Measurements from ENCODE around the gene CRYBB2. TPM values are rescaled to one million over a fixed set of nuclear protein-coding genes. Genes with fewer than 3 reads are reported as not detected.

The CRYBB2 gene
- total and polyA plus RNA-seq, 12 donors, result 0.13 TPM; not detected in 11

GRCh38 chr22:25193130-25193529, 26.3 kb upstream of the CRYBB2 start:
- no peaks in the 10 kb centered on the region for H3K4me1 ChIP-seq
- intact Hi-C loops (cut with DNase I), result no loop called here
- peaks cover 0 to 94% (median 8%) of the 10 kb centered on the region in 9 donors for H3K36me3 ChIP-seq
- no peak for DNase-seq
- TF ChIP-seq CTCF (IDR thresholded peaks at IDR 0.05), result no peak
- H3K27me3 ChIP-seq, result no peaks in the 10 kb centered on the region
- no peak overlapping the region for H3K4me3 ChIP-seq
- no peak overlapping the region for H3K27ac ChIP-seq
- ATAC-seq, result no peak
- H3K9me3 ChIP-seq, result no peaks in the 10 kb centered on the region
- WGBS, 2 donors, result 74 to 92% methylated on average over 4 of the region's 4 CpGs

GRCh38 chr22:25193548-25193947, 25.9 kb upstream of the CRYBB2 start:
- ATAC-seq, result no peak
- 59 to 69% methylated on average over 3 of the region's 3 CpGs for WGBS, 2 donors
- no peaks in the 10 kb centered on the region for H3K27me3 ChIP-seq
- no peak overlapping the region for H3K27ac ChIP-seq
- H3K36me3 ChIP-seq, result peaks cover 0 to 98% (median 8%) of the 10 kb centered on the region in 9 donors
- H3K9me3 ChIP-seq, result no peaks in the 10 kb centered on the region
- intact Hi-C loops (cut with DNase I), result no loop called here
- no peak for DNase-seq
- no peaks in the 10 kb centered on the region for H3K4me1 ChIP-seq
- H3K4me3 ChIP-seq, result no peak overlapping the region
- no peak for TF ChIP-seq CTCF (IDR thresholded peaks at IDR 0.05)

- TF ChIP-seq CTCF (IDR thresholded peaks at IDR 0.05), result no peak
- no peaks in the 10 kb centered on the region for H3K4me1 ChIP-seq
- no peak overlapping the region for H3K4me3 ChIP-seq
- intact Hi-C loops (cut with DNase I), result no loop called here
- peaks cover 0 to 81% (median 8%) of the 10 kb centered on the region in 9 donors for H3K36me3 ChIP-seq
- H3K27me3 ChIP-seq, result no peaks in the 10 kb centered on the region
- 90 to 91% methylated on average over 5 of the region's 5 CpGs for WGBS, 2 donors
- no peak overlapping the region for H3K27ac ChIP-seq
- ATAC-seq, result no peak
- H3K9me3 ChIP-seq, result no peaks in the 10 kb centered on the region
- no peak for DNase-seq
Observed at GRCh38 chr22:25196326-25196725, 23.1 kb upstream of the CRYBB2 start.

GRCh38 chr22:25197340-25197739, 22.1 kb upstream of the CRYBB2 start:
- H3K27me3 ChIP-seq, result no peaks in the 10 kb centered on the region
- ATAC-seq, result no peak
- WGBS, 2 donors, result 91 to 94% methylated on average over 4 of the region's 4 CpGs
- no peak for DNase-seq
- H3K27ac ChIP-seq, result no peak overlapping the region
- no peak overlapping the region for H3K4me3 ChIP-seq
- no peaks in the 10 kb centered on the region for H3K9me3 ChIP-seq
- no peaks in the 10 kb centered on the region for H3K4me1 ChIP-seq
- TF ChIP-seq CTCF (IDR thresholded peaks at IDR 0.05), result no peak
- intact Hi-C loops (cut with DNase I), result no loop called here
- H3K36me3 ChIP-seq, result peaks cover 0 to 75% (median 4%) of the 10 kb centered on the region in 9 donors

Data from heart right ventricle (tissue), 16 donors.